IPS-20b (cell line): ENCODE data around the gene ARMC9.

Experiments used
- H3K27ac ChIP-seq: one replicate; pipeline ENCODE4 v1.5.1; 2013; ENCODE audit warnings: low read length
- H3K27me3 ChIP-seq: 2 replicates; pipeline ENCODE4 v1.6.1; 2013; ENCODE audit warnings: mild to moderate bottlenecking, low read length, inconsistent platforms; ENCODE audit not compliant: insufficient read depth
- H3K36me3 ChIP-seq: 2 replicates; pipeline ENCODE4 v1.6.1; 2013; ENCODE audit warnings: low read depth, mild to moderate bottlenecking, inconsistent platforms, low read length, moderate library complexity; ENCODE audit not compliant: insufficient read depth
- H3K4me1 ChIP-seq: 2 replicates; pipeline ENCODE4 v1.6.1; 2013; ENCODE audit warnings: mild to moderate bottlenecking, control low read depth, inconsistent platforms, low read length, moderate library complexity; ENCODE audit not compliant: insufficient read depth
- H3K4me3 ChIP-seq: 2 replicates; pipeline ENCODE4 v1.5.1; 2013; ENCODE audit warnings: mild to moderate bottlenecking, low read length, inconsistent platforms
- H3K9ac ChIP-seq: 2 replicates; pipeline ENCODE4 v1.6.1; 2013; ENCODE audit warnings: low read depth, mild to moderate bottlenecking, inconsistent platforms, low read length, moderate library complexity
- H3K9me3 ChIP-seq: 2 replicates; pipeline ENCODE4 v1.6.1; 2013; ENCODE audit warnings: mild to moderate bottlenecking, low read depth, low read length, inconsistent platforms; ENCODE audit not compliant: insufficient read depth

Gene ARMC9

DNA sequence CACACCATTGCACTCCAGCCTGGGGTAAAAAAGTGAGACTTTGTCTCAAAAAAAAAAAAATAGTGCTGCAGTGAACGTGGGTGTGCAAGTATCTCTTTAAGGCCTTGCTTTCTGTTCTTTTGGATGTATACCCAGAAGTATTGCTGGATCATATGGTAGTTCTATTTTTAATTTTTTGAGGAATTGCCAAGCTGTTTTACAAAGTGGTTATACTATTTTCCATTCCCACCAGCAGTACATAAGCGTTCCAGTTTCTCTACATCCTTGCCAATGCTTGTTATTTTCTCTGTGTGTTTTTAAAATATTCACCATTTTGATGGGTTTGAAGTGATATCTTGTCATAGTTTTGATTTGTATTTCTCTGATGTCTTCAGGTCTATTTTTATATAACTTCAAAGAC lies 13.1 kb downstream of the ARMC9 start:
- H3K4me1 ChIP-seq: no peaks in the 10 kb centered on the region
- H3K36me3 ChIP-seq: peaks cover 69% of the 10 kb centered on the region
- no peaks in the 10 kb centered on the region for H3K9me3 ChIP-seq

DNA sequence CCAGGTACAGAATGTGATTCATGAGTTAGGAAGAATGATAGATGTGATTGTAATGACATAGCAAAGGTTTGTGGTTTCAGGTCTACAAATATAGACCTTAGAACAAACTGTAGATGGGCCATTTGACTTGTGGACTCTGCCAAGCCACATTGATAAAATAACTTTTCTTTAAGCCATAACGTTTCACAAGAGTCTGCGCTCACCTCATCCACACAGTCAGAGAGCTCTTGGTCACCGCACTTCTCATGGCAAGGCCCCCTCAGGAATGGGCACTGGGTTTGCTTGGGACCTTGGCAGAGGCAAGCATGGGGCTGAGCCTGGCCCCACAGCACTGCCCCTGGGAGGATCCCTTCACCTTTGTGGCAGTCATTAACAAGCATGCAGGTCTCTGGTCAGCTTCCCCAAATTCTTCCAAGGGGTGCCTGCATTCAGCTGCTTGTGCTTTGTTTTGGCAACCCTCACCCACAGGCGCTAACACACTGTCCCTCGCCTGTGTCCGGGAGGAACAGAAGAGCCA lies 14.0 kb downstream of the ARMC9 start:
- Histone ChIP-seq H3K4me3 (no peak overlapping the region), H3K9me3 (no peaks in the 10 kb centered on the region), H3K9ac (no peak overlapping the region), H3K36me3 (peaks cover 78% of the 10 kb centered on the region), H3K27ac (no peak overlapping the region), H3K4me1 (no peaks in the 10 kb centered on the region), H3K27me3 (no peaks in the 10 kb centered on the region)

More for the DNA sequence above, 13.1 kb downstream of the ARMC9 start:
- Histone ChIP-seq H3K27ac (no peak overlapping the region), H3K4me3 (no peak overlapping the region), H3K27me3 (no peaks in the 10 kb centered on the region), H3K9ac (no peak overlapping the region)

DNA sequence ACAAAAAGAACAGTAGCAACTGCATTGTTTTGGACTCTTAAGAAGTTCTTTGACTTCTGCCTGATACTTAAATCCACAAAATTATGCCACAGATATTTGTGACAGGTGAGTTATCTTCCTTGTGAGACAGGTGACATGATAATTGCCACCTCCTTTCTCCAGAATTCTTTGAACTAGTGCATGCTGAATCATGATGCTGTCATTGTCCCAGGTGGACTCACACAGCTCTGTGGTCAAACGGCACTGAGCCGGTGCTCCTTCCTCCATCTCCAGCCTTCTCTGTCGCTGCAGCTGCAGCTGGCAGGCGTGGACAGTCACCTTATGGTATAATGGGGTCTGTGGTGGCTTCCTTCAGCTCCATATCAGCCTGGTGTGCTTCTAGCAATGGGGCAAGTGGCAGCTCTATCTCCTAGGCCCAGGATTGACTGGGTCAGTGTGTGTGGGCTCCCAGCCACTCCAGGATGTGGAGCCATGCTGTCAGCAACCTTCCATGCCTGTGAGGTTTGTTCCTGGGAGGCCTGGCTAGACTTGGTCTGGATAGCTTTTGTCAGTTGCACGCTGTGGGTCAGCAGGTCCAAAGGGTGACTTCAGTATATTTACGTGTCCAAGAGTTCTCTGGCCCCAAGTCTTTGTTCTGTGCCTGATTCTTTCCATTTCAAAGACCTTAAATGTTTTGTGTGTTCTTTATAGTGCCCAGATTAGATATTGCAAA lies 15.7 kb downstream of the ARMC9 start:
- Histone ChIP-seq H3K36me3 (peaks cover 75% of the 10 kb centered on the region), H3K4me3 (no peak overlapping the region), H3K4me1 (no peaks in the 10 kb centered on the region), H3K9me3 (no peaks in the 10 kb centered on the region), H3K27ac (no peak overlapping the region), H3K27me3 (no peaks in the 10 kb centered on the region), H3K9ac (no peak overlapping the region)

DNA sequence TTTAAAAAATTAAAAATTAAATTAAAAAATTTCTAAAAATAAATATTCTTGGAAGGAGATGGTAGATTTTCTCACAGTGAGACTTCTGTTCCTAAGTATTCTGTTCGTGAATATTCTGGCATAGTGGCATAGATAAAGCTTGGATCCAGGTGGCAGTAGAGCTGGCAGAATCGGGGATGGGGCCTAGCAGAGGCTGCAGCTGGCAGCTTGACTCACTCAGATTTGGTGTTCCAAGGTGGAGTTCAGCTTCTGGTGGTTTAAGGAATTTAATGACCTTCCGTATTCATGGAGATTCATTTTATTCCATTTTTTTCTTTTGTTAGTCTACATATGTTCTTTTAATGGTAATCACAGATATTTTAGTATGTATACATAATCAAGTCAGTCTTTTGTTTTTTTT lies 19.9 kb downstream of the ARMC9 start:
- H3K36me3 ChIP-seq: peaks cover 83% of the 10 kb centered on the region
- H3K27ac ChIP-seq: no peak overlapping the region
- H3K27me3 ChIP-seq: no peaks in the 10 kb centered on the region
- H3K9ac ChIP-seq: no peak overlapping the region
- H3K9me3 ChIP-seq: no peaks in the 10 kb centered on the region
- H3K4me3 ChIP-seq: no peak overlapping the region
- no peaks in the 10 kb centered on the region for H3K4me1 ChIP-seq

DNA sequence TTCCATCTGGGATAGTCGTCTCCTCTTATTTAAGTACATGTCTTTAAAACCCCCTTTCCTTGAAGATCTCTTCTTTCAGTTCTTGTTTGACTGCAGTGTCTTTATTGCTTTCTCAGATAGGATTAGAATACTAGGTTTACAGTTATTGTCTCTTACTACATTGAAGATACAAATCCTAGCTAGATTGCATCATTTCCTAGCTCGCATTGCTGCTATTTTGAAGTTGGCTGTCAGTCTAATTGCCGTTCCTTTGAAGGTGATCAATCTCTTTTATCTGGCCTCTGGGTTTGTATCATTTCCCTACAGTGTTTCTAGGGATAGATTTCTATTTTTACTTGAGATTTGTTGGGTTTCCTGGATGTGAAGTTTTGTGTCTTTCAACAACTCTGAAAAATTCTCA lies 20.9 kb downstream of the ARMC9 start:
- no peaks in the 10 kb centered on the region for H3K4me1 ChIP-seq
- H3K9ac ChIP-seq: no peak overlapping the region
- H3K9me3 ChIP-seq: no peaks in the 10 kb centered on the region
- peaks cover 84% of the 10 kb centered on the region for H3K36me3 ChIP-seq
- no peaks in the 10 kb centered on the region for H3K27me3 ChIP-seq
- no peak overlapping the region for H3K27ac ChIP-seq
- H3K4me3 ChIP-seq: no peak overlapping the region

DNA sequence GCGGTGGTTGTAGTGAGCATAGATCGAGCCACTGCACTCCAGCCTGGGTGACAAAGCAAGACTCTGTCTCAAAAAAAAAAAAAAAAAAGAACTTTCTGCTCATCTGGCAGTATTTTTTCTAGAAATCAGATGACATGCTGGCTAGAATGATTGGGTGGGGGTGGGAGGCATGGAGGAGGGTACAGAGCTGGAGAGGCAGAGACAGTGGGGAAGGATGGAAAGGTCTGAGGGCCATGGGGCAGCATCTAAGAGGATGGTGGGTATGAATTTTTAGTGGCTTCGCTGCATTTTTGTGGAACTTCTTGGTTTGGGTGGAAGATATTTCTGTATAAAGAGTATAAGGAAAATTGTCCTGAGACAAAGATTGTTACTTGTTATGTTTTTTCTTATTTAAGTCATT lies 23.3 kb downstream of the ARMC9 start:
- Histone ChIP-seq H3K36me3 (peaks cover 73% of the 10 kb centered on the region), H3K27me3 (no peaks in the 10 kb centered on the region), H3K27ac (no peak overlapping the region), H3K4me1 (no peaks in the 10 kb centered on the region), H3K9me3 (no peaks in the 10 kb centered on the region), H3K4me3 (no peak overlapping the region), H3K9ac (no peak overlapping the region)

DNA sequence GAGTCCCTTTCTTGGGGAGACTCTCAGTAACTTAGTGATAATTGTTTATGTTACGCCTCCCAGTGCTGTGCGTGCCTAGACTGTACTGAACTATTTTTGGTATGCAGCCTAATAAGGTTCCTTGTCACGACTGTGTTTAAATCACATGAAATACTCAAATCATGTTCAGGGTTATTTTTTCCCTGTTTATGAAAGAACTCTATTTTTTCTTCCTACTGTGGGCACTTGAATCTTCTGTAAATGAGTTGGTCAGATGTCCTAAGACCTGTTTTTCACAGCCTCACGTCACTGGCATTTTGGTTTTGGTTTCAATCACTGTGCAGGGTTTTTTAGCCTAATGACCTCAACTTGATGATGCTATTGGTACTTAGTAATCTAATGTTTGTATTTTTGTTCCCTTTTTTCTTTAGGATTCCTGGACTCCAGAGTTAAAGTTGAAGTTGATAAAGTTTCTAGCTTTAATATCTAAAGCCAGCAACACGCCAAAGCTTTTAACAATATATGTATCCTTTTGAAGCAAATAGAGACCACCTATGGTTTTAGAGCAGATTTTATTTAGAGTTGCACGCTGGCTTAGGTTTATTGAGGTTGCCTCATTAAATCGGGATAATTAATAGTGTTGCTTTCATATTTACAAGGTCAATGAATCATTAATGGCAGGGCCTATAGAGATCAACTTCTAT lies 24.0 kb downstream of the ARMC9 start:
- Histone ChIP-seq H3K9ac (no peak overlapping the region), H3K27me3 (no peaks in the 10 kb centered on the region), H3K27ac (no peak overlapping the region), H3K4me3 (no peak overlapping the region), H3K36me3 (peaks cover 66% of the 10 kb centered on the region), H3K9me3 (no peaks in the 10 kb centered on the region), H3K4me1 (no peaks in the 10 kb centered on the region)

DNA sequence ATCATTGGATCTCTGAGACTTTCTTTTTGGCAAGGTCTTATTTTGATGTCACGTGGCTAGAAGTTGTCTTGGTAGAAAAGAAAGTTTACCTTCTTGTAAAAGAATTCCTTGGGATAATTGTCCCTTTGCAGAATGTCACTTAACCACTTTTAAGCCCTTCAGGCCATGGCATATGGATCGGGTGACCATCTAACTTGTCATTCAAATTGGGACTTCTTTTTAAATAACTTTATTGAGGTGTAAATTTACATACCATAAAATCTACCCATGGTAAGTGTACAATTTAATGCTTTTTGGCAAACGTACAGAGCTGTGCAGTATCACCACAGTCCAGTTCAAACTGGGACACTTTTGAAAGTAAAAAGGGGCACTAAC lies 24.6 kb downstream of the ARMC9 start:
- Histone ChIP-seq H3K4me3 (no peak overlapping the region), H3K27me3 (no peaks in the 10 kb centered on the region), H3K9me3 (no peaks in the 10 kb centered on the region), H3K36me3 (peaks cover 61% of the 10 kb centered on the region), H3K27ac (no peak overlapping the region), H3K4me1 (0 out of 2 replicates have a peak, but pooled peaks cover under 1% of the 10 kb centered on the region), H3K9ac (no peak overlapping the region)

DNA sequence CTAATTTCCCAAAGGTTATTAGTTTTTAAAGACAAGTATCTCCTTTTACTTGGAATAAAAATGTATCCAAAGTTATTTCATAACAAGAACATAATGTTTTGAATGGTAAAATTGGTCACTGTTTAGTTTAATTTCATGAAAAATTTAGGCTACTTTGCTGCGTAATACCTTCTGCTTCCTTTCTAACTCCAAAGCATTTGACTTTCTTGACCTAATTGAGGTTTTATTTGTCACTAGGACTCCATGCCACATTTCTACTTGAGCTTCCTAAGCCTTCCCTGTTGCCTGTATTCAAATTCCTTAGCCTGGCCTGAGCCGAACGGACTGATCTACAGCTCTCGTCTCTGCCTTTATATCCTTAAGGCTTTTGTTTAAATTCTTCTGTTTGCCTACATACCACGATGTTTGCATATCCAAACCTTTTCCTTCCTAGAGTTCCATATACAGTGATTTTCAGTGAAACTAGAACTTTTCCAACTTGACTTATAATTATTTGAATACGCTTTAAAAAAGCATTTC lies 25.1 kb downstream of the ARMC9 start:
- Histone ChIP-seq H3K9ac (no peak overlapping the region), H3K27ac (no peak overlapping the region), H3K36me3 (peaks cover 57% of the 10 kb centered on the region), H3K4me3 (no peak overlapping the region), H3K4me1 (peaks cover 6% of the 10 kb centered on the region; the same call in 1 of the 2 replicates), H3K27me3 (no peaks in the 10 kb centered on the region), H3K9me3 (no peaks in the 10 kb centered on the region)

DNA sequence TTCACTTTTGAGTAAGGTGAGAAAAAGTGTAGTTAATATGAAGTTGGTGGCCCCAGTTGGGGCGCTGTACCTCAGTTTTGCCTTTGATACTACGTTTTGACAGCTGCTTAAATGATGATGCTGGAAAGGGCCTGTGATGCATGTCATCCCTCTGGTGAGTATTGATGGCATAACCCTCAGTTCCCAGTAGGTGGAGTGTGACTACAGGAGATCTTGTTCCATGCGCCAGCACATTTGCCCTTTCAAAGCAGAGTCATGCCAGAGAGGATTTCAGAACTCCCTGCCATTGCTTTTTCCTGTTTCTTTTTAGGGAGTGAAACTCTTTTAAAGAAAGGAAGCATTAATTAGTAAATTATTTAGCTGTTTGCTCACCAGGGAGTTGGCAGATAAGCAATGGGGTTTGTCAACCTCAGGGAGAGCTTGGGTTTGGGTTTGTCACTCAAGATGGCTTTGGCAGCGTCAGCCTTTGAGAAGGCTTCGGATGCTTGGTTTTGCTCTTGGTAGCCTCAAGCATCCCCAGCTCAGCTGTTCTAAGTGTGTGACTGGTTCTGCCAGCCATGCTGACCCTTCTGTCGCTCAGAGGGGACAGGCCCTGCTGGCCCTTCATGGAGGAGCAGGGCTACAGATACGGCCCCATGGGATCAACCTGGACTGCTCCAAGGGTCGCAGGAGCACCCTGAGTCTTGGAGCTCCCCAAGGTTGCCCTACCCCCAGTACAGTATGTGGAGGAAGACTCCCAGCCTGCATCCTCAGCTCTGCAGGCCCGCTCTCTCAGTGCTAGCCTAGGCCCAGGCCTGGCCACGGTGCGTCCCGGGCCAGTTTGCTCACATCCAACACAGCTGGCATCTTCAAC lies 29.1 kb downstream of the ARMC9 start:
- Histone ChIP-seq H3K9ac (no peak overlapping the region), H3K27me3 (no peaks in the 10 kb centered on the region), H3K27ac (no peak overlapping the region), H3K4me3 (no peak overlapping the region), H3K4me1 (peaks cover 13% of the 10 kb centered on the region), H3K9me3 (no peaks in the 10 kb centered on the region), H3K36me3 (peaks cover 28% of the 10 kb centered on the region)

DNA sequence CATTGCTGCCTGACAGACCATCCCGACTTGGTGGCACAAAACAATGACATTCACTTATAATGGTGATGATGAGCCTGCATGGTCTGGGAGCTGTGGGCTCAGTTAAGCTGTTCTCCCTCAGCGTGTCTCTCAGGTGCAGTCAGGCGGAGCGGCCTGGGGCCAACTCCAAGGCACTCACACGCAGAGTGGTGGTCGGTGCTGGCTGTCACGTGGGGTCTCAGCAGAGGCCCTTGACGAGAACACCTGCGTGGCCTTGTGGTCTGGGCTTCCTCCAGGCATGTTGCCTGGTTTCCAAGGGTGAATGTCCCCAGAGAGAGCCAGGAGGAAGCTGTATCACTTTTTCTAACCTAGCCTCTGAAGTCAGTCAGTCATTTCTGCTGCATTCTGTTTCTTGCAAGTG lies 29.8 kb downstream of the ARMC9 start:
- no peaks in the 10 kb centered on the region for H3K27me3 ChIP-seq
- H3K9ac ChIP-seq: no peak overlapping the region; the same call in 1 of the 2 replicates
- H3K36me3 ChIP-seq: peaks cover 21% of the 10 kb centered on the region
- no peak overlapping the region for H3K4me3 ChIP-seq
- H3K9me3 ChIP-seq: no peaks in the 10 kb centered on the region
- peaks cover 13% of the 10 kb centered on the region for H3K4me1 ChIP-seq
- H3K27ac ChIP-seq: no peak overlapping the region
